HepG2 (cell line): Measurements from ENCODE around the gene KDM3A. TPM values are rescaled to one million over a fixed set of nuclear protein-coding genes. Genes with fewer than 3 reads are reported as not detected.

Experiments used
- CENPBD1 ChIP-seq: sonication (generic); formaldehyde crosslinking; IDR thresholded peaks from 2 replicates; pipeline ENCODE4 v1.8.0; 2022; ENCODE audit warnings: missing genetic modification reagents, low read depth, mild to moderate bottlenecking, borderline replicate concordance
- CHCHD3 ChIP-seq: sonication (generic); formaldehyde crosslinking; IDR thresholded peaks from 2 replicates; pipeline ENCODE4 v1.8.0; 2022; ENCODE audit warnings: mild to moderate bottlenecking, missing genetic modification reagents, moderate library complexity
- CREB1 ChIP-seq, 2 experiments: fragments of 450-650 bp in 1 of 2; IDR thresholded peaks; 2 replicates each; pipeline ENCODE4 v1.6.1; 2016 to 2017; ENCODE audit warnings: control low read depth in 1 of 2, mild to moderate bottlenecking in 1 of 2, missing compliant biosample characterization in 1 of 2, missing genetic modification characterization in 1 of 2
- CTCF ChIP-seq: sonication (generic); formaldehyde crosslinking; IDR thresholded peaks from 2 replicates; pipeline ENCODE4 v1.5.0; 2020; ENCODE audit warnings: mild to moderate bottlenecking, missing genetic modification reagents, moderate library complexity
- E2F1 ChIP-seq: sonication (generic); formaldehyde crosslinking; IDR thresholded peaks from 2 replicates; pipeline ENCODE4 v1.5.0; 2020; ENCODE audit warnings: missing genetic modification reagents
- ISL2 ChIP-seq: sonication (generic); formaldehyde crosslinking; IDR thresholded peaks from 2 replicates; pipeline ENCODE4 v1.5.0; 2020; ENCODE audit warnings: missing genetic modification reagents
- JUNB ChIP-seq: sonication (generic); formaldehyde crosslinking; IDR thresholded peaks from 2 replicates; pipeline ENCODE4 v1.8.0; 2022; ENCODE audit warnings: missing genetic modification reagents, mild to moderate bottlenecking, borderline replicate concordance
- MED8 ChIP-seq: sonication (generic); formaldehyde crosslinking; IDR thresholded peaks from 2 replicates; pipeline ENCODE4 v1.8.1; 2023; ENCODE audit warnings: mild to moderate bottlenecking, missing genetic modification reagents; ENCODE audit not compliant: insufficient replicate concordance
- MZF1 ChIP-seq: sonication (generic); formaldehyde crosslinking; IDR thresholded peaks from 2 replicates; pipeline ENCODE4 v1.8.1; 2023; ENCODE audit warnings: mild to moderate bottlenecking, missing genetic modification reagents, borderline replicate concordance
- RCOR2 ChIP-seq: IDR thresholded peaks from 2 replicates; pipeline ENCODE4 v1.6.1; 2016; ENCODE audit warnings: missing biosample characterization, missing genetic modification reagents
- RELA ChIP-seq: sonication (generic); formaldehyde crosslinking; IDR thresholded peaks from 2 replicates; pipeline ENCODE4 v1.4.0; 2020; ENCODE audit warnings: missing genetic modification reagents
- RFX1 ChIP-seq: fragments of 450-650 bp; IDR thresholded peaks from 2 replicates; pipeline ENCODE4 v1.6.1; 2017
- YY1 ChIP-seq: IDR thresholded peaks from 2 replicates; pipeline ENCODE4 v1.6.1; 2011; ENCODE audit warnings: low read length, low read depth, moderate library complexity, mild to moderate bottlenecking; ENCODE audit not compliant: insufficient read depth, insufficient replicate concordance
- ZMYM2 ChIP-seq: sonication (generic); formaldehyde crosslinking; IDR thresholded peaks from 2 replicates; pipeline ENCODE4 v1.8.0; 2022; ENCODE audit warnings: mild to moderate bottlenecking, missing genetic modification reagents
- ZNF644 ChIP-seq: IDR thresholded peaks from 2 replicates; pipeline ENCODE4 v1.6.1; 2016; ENCODE audit warnings: low read depth
- polyA plus RNA-seq, 8 experiments: library from polyadenylated mRNA; depleted of rRNA in 3 of 8; stranded (reverse) in 7 of 8; unstranded in 1 of 8; fragments of >200 nt; fragmentation: Illumina TruSeq in 4 of 8; extraction: Trizol in 4 of 8; gene quantifications; 2 replicates each; pipeline versions ENCODE4 v1.2.1 to v1.2.3, GENCODE V29; 2011 to 2016; ENCODE audit warnings: low read depth in 4 of 8, missing spikeins in 1 of 8, mixed read lengths in 1 of 8; ENCODE audit not compliant: insufficient read depth in 1 of 8
- total RNA-seq, 5 experiments: library from RNA; depleted of rRNA; stranded (reverse); fragments of >200 nt; fragmentation: Illumina TruSeq; extraction: Trizol; gene quantifications; 2 replicates each; pipeline ENCODE4 v1.2.3, GENCODE V29; 2016; ENCODE audit warnings: low read depth in 1 of 5
- TF ChIP-seq, protein P1 (sequence below): sonication (generic); formaldehyde crosslinking; IDR thresholded peaks from 2 replicates; pipeline ENCODE4 v1.5.0; 2020; ENCODE audit warnings: mild to moderate bottlenecking, missing genetic modification reagents
- TF ChIP-seq, protein P2 (sequence below): sonication (generic); formaldehyde crosslinking; IDR thresholded peaks from 2 replicates; pipeline ENCODE4 v1.4.0; 2020; ENCODE audit warnings: missing genetic modification reagents
- TF ChIP-seq, protein P3 (sequence below): sonication (generic); formaldehyde crosslinking; conservative IDR thresholded peaks from 2 replicates; pipeline ENCODE4 v1.4.0; 2020; ENCODE audit warnings: mild to moderate bottlenecking, missing genetic modification reagents, moderate library complexity
- TF ChIP-seq, protein P4 (sequence below): IDR thresholded peaks from 2 replicates; pipeline ENCODE4 v1.6.1; 2016

Gene KDM3A
- total and polyA plus RNA-seq, 2 of the 13 experiments (the other 11 are each of a cell fraction or from before 2014, with no cell fraction given) = 21.0 to 70.2 TPM

DNA sequence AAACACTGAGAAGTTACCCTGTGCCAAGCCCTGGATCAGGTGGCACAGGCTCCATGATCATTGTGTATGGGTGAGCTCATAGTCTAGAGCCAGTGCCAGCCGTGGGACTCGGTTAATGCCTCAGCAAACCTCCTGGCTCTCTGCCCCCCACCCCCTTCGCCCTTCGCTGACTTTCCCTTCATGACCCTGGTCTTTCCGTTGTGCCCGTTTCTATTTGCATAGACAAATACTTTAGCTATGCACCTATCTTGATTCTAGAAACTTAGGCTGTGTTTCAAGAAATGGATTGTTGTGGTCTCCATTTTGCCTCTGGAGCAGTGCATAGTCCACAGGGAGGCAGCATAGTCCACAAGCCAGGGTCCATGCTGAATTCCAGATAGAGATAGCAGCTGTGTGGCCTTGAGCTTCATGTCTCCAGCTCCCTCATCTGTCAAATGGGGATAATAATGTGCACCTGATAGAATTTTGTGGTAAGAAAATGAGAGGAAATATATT lies 44.8 kb upstream of the KDM3A start (continued):
- TF ChIP-seq, protein P1, sequence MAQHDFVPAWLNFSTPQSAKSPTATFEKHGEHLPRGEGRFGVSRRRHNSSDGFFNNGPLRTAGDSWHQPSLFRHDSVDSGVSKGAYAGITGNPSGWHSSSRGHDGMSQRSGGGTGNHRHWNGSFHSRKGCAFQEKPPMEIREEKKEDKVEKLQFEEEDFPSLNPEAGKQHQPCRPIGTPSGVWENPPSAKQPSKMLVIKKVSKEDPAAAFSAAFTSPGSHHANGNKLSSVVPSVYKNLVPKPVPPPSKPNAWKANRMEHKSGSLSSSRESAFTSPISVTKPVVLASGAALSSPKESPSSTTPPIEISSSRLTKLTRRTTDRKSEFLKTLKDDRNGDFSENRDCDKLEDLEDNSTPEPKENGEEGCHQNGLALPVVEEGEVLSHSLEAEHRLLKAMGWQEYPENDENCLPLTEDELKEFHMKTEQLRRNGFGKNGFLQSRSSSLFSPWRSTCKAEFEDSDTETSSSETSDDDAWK (CRISPR knock-in tag) = no peak
- TF ChIP-seq RCOR2 (CRISPR knock-in tag) (peak; percentile 68; the same call in 1 of the 2 replicates), ZNF644 (CRISPR knock-in tag) (peak; percentile 70; the same call in 1 of the 2 replicates), CHCHD3 (CRISPR knock-in tag) (no peak), MED8 (CRISPR knock-in tag) (no peak), RELA (CRISPR knock-in tag) (no peak), CENPBD1 (CRISPR knock-in tag) (no peak), RFX1 (no peak), JUNB (CRISPR knock-in tag) (no peak), ISL2 (CRISPR knock-in tag) (no peak), YY1 (peak; percentile 70), CTCF (CRISPR knock-in tag) (peak; percentile 87), CREB1 (IDR thresholded peaks at IDR 0.05) (no peak), CREB1 (CRISPR knock-in tag; IDR thresholded peaks at IDR 0.05) (no peak), MZF1 (CRISPR knock-in tag) (no peak), E2F1 (CRISPR knock-in tag) (no peak), ZMYM2 (CRISPR knock-in tag) (peak; percentile 88; the same call in 1 of the 2 replicates)
- TF ChIP-seq, protein P2, sequence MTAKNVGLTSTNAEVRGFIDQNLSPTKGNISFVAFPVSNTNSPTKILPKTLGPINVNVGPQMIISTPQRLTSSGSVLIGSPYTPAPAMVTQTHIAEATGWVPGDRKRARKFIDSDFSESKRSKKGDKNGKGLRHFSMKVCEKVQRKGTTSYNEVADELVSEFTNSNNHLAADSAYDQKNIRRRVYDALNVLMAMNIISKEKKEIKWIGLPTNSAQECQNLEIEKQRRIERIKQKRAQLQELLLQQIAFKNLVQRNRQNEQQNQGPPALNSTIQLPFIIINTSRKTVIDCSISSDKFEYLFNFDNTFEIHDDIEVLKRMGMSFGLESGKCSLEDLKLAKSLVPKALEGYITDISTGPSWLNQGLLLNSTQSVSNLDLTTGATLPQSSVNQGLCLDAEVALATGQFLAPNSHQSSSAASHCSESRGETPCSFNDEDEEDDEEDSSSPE (CRISPR knock-in tag) = no peak
- TF ChIP-seq, protein P3, sequence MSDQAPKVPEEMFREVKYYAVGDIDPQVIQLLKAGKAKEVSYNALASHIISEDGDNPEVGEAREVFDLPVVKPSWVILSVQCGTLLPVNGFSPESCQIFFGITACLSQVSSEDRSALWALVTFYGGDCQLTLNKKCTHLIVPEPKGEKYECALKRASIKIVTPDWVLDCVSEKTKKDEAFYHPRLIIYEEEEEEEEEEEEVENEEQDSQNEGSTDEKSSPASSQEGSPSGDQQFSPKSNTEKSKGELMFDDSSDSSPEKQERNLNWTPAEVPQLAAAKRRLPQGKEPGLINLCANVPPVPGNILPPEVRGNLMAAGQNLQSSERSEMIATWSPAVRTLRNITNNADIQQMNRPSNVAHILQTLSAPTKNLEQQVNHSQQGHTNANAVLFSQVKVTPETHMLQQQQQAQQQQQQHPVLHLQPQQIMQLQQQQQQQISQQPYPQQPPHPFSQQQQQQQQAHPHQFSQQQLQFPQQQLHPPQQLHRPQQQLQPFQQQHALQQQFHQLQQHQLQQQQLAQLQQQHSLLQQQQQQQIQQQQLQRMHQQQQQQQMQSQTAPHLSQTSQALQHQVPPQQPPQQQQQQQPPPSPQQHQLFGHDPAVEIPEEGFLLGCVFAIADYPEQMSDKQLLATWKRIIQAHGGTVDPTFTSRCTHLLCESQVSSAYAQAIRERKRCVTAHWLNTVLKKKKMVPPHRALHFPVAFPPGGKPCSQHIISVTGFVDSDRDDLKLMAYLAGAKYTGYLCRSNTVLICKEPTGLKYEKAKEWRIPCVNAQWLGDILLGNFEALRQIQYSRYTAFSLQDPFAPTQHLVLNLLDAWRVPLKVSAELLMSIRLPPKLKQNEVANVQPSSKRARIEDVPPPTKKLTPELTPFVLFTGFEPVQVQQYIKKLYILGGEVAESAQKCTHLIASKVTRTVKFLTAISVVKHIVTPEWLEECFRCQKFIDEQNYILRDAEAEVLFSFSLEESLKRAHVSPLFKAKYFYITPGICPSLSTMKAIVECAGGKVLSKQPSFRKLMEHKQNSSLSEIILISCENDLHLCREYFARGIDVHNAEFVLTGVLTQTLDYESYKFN = no peak
- TF ChIP-seq, protein P4, sequence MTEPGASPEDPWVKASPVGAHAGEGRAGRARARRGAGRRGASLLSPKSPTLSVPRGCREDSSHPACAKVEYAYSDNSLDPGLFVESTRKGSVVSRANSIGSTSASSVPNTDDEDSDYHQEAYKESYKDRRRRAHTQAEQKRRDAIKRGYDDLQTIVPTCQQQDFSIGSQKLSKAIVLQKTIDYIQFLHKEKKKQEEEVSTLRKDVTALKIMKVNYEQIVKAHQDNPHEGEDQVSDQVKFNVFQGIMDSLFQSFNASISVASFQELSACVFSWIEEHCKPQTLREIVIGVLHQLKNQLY (CRISPR knock-in tag) = no peak
